Measurements from ENCODE around the gene SLC41A1. TPM values are rescaled to one million over a fixed set of nuclear protein-coding genes. Genes with fewer than 3 reads are reported as not detected.

SLC41A1 gene
- polyA plus RNA-seq, 1 of the 3 experiments (the other 2 are of a cell fraction) = 18.3 TPM

DNA sequence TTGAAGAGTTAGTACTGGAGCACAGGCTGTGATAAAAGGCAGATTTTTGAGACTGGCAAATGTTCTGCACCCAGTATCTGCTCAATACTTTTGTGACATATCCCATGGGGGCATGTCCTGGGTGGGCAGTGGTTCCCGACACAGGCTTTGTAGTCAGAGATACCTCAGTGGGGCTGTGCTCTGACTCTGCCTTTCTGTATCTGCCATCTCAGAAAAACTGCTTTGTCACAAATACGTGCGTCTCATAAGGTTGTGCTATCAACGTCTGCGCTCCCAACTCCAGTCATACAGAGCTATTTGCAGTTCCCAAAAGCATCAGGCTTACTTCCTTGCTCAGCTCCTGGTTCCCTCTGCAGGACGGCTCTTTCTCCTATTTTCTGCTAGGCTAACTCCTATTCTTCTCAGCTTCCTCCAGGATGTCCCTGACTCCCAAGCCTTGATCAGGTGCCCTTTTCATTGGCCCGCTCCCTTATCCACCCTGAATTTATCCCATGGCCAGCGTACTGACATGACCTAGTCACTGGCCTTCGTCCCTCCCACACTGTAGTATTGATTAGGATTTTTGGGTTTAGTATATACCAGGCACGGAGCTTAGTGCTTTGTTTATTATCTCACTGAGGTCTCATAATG, 25.6 kb downstream of the SLC41A1 start:
- DNase-seq = no peak
- H3K4me2 ChIP-seq = no peak overlapping the region
- peaks cover 4% of the 10 kb centered on the region for H3F3A ChIP-seq (replicated peaks; ENCODE audit: insufficient read depth)
- ChIA-PET POLR2A (no interaction called here), CTCF (interaction anchor here (0.9 to 11.9 kb wide), 4 partner anchors 120 to 194 kb away, joined by 3 to 366 read pairs (median 60); no protein-coding TSS in a partner anchor)
- no peak overlapping the region for H3K4me3 ChIP-seq (ENCODE audit: low read depth in 2 of 2, low read length in 1 of 2)
- H3K4me1 ChIP-seq (ENCODE audit: control insufficient read depth in 1 of 2, insufficient read depth in 2 of 2, low read depth in 1 of 2, low read length in 1 of 2) = peaks cover 0 to 5% of the 10 kb centered on the region in 2 experiments; a peak in 1 of 4 replicates
- no peak overlapping the region for H2AFZ ChIP-seq (ENCODE audit: low read depth)
- H3K9me3 ChIP-seq = no peaks in the 10 kb centered on the region
- H3K27me3 ChIP-seq (ENCODE audit: insufficient read depth) = no peaks in the 10 kb centered on the region
- 96% methylated on average over 10 of the region's 10 CpGs for WGBS (ENCODE audit: low lambda C conversion rate)
- no peak overlapping the region for H3K27ac ChIP-seq (ENCODE audit: low read depth in 2 of 2, low read length in 1 of 2)
- TF ChIP-seq, protein P1, sequence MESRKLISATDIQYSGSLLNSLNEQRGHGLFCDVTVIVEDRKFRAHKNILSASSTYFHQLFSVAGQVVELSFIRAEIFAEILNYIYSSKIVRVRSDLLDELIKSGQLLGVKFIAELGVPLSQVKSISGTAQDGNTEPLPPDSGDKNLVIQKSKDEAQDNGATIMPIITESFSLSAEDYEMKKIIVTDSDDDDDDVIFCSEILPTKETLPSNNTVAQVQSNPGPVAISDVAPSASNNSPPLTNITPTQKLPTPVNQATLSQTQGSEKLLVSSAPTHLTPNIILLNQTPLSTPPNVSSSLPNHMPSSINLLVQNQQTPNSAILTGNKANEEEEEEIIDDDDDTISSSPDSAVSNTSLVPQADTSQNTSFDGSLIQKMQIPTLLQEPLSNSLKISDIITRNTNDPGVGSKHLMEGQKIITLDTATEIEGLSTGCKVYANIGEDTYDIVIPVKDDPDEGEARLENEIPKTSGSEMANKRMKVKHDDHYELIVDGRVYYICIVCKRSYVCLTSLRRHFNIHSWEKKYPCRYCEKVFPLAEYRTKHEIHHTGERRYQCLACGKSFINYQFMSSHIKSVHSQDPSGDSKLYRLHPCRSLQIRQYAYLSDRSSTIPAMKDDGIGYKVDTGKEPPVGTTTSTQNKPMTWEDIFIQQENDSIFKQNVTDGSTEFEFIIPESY (IDR thresholded peaks at IDR 0.05; ENCODE audit: borderline replicate concordance, low read depth) = no peak
- TF ChIP-seq, protein P2, sequence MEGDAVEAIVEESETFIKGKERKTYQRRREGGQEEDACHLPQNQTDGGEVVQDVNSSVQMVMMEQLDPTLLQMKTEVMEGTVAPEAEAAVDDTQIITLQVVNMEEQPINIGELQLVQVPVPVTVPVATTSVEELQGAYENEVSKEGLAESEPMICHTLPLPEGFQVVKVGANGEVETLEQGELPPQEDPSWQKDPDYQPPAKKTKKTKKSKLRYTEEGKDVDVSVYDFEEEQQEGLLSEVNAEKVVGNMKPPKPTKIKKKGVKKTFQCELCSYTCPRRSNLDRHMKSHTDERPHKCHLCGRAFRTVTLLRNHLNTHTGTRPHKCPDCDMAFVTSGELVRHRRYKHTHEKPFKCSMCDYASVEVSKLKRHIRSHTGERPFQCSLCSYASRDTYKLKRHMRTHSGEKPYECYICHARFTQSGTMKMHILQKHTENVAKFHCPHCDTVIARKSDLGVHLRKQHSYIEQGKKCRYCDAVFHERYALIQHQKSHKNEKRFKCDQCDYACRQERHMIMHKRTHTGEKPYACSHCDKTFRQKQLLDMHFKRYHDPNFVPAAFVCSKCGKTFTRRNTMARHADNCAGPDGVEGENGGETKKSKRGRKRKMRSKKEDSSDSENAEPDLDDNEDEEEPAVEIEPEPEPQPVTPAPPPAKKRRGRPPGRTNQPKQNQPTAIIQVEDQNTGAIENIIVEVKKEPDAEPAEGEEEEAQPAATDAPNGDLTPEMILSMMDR (IDR thresholded peaks at IDR 0.05) = no peak
- TF ChIP-seq GATA2 (CRISPR knock-in tag; IDR thresholded peaks at IDR 0.05) = no peak
- no peak for TF ChIP-seq NRF1 (IDR thresholded peaks at IDR 0.05; ENCODE audit: low read depth, low read length)
- no peak for TF ChIP-seq EZH2phosphoT487 (IDR thresholded peaks at IDR 0.05; ENCODE audit: borderline replicate concordance, low read depth)
- no peak for TF ChIP-seq RAD21 (IDR thresholded peaks at IDR 0.05; ENCODE audit: low read length)
- TF ChIP-seq, protein P3, sequence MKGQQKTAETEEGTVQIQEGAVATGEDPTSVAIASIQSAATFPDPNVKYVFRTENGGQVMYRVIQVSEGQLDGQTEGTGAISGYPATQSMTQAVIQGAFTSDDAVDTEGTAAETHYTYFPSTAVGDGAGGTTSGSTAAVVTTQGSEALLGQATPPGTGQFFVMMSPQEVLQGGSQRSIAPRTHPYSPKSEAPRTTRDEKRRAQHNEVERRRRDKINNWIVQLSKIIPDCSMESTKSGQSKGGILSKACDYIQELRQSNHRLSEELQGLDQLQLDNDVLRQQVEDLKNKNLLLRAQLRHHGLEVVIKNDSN (IDR thresholded peaks at IDR 0.05; ENCODE audit: borderline replicate concordance, low read depth) = no peak
- TF ChIP-seq GABPA (IDR thresholded peaks at IDR 0.05; ENCODE audit: low read depth) = no peak
- no peak for TF ChIP-seq MEF2A (IDR thresholded peaks at IDR 0.05; ENCODE audit: borderline replicate concordance, low read depth)
- TF ChIP-seq TCF12 (IDR thresholded peaks at IDR 0.05) = no peak
- no peak for TF ChIP-seq FOXJ3 (CRISPR knock-in tag; IDR thresholded peaks at IDR 0.05)
- no peak for TF ChIP-seq EP300 (IDR thresholded peaks at IDR 0.05; ENCODE audit: borderline replicate concordance in 1 of 2, low read depth in 1 of 2, low read length in 1 of 2)
- TF ChIP-seq MXI1 (IDR thresholded peaks at IDR 0.05; ENCODE audit: low read depth, low read length) = no peak
- TF ChIP-seq SIN3A (IDR thresholded peaks at IDR 0.05; ENCODE audit: borderline replicate concordance, low read depth, low read length) = no peak
- TF ChIP-seq NFIC (IDR thresholded peaks at IDR 0.05; ENCODE audit: borderline replicate concordance) = no peak
- no peak for TF ChIP-seq CHD2 (IDR thresholded peaks at IDR 0.05; ENCODE audit: low read length, partially characterized antibody)
- TF ChIP-seq RFX5 (IDR thresholded peaks at IDR 0.05; ENCODE audit: low read length) = no peak
- H4K20me1 ChIP-seq (ENCODE audit: insufficient read depth) = no peaks in the 10 kb centered on the region
- H3K36me3 ChIP-seq (replicated peaks in 1 of 2; ENCODE audit: control insufficient read depth in 1 of 2, insufficient read depth in 2 of 2, low read length in 1 of 2) = peaks cover 0 to 15% of the 10 kb centered on the region in 2 experiments
- H3K9me2 ChIP-seq = no peaks in the 10 kb centered on the region
- H3K79me2 ChIP-seq (ENCODE audit: insufficient read depth) = no peaks in the 10 kb centered on the region
- no peak overlapping the region for H3K9ac ChIP-seq

Measured in SK-N-SH (cell line).